Measurements from ENCODE around the gene ANGPTL2. TPM values are rescaled to one million over a fixed set of nuclear protein-coding genes. Genes with fewer than 3 reads are reported as not detected.

The ANGPTL2 gene
- total RNA-seq, 2 experiments from 2014 or later: not detected

- Histone ChIP-seq H3K4me3 (ENCODE audit: low read depth, low read length, poor library complexity, severe bottlenecking) (no peak overlapping the region), H3K4me2 (ENCODE audit: low read length) (no peak overlapping the region), H2AFZ (ENCODE audit: low read length) (no peak overlapping the region), H3K4me1 (ENCODE audit: insufficient read depth, low read length, poor library complexity, severe bottlenecking) (no peaks in the 10 kb centered on the region), H3K9me2 (ENCODE audit: insufficient read depth, low read length) (no peaks in the 10 kb centered on the region), H3K79me2 (ENCODE audit: insufficient read depth, low read depth, low read length) (no peaks in the 10 kb centered on the region), H4K20me1 (ENCODE audit: insufficient read depth, low read length) (no peaks in the 10 kb centered on the region), H3K27ac (ENCODE audit: low read depth, low read length, poor library complexity, severe bottlenecking) (no peak overlapping the region), H3K36me3 (ENCODE audit: insufficient read depth, low read length) (no peaks in the 10 kb centered on the region), H3K9me3 (ENCODE audit: low read length) (no peaks in the 10 kb centered on the region)
- ChIA-PET POLR2A (no interaction called here), CTCF (ENCODE audit: unreplicated experiment) (interaction anchor here (0.6 kb wide), 1 partner anchor 1829 kb away, joined by 3 read pairs; no protein-coding TSS in a partner anchor)
- no TSS peak for BruUV-seq (replicated peaks)
- TF ChIP-seq, protein P1, sequence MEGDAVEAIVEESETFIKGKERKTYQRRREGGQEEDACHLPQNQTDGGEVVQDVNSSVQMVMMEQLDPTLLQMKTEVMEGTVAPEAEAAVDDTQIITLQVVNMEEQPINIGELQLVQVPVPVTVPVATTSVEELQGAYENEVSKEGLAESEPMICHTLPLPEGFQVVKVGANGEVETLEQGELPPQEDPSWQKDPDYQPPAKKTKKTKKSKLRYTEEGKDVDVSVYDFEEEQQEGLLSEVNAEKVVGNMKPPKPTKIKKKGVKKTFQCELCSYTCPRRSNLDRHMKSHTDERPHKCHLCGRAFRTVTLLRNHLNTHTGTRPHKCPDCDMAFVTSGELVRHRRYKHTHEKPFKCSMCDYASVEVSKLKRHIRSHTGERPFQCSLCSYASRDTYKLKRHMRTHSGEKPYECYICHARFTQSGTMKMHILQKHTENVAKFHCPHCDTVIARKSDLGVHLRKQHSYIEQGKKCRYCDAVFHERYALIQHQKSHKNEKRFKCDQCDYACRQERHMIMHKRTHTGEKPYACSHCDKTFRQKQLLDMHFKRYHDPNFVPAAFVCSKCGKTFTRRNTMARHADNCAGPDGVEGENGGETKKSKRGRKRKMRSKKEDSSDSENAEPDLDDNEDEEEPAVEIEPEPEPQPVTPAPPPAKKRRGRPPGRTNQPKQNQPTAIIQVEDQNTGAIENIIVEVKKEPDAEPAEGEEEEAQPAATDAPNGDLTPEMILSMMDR (conservative IDR thresholded peaks at IDR 0.05; ENCODE audit: low read length): no peak
- no peak for TF ChIP-seq EZH2phosphoT487 (IDR thresholded peaks at IDR 0.05; ENCODE audit: borderline replicate concordance, low read depth, low read length)
- DNase-seq (ENCODE audit: low spot score): no peak
- intact Hi-C loops (cut with micrococcal nuclease; ENCODE audit: unreplicated experiment): no loop called here
Observed at GRCh38 chr9:127104581-127105311, 17.7 kb downstream of the ANGPTL2 start.

DNA sequence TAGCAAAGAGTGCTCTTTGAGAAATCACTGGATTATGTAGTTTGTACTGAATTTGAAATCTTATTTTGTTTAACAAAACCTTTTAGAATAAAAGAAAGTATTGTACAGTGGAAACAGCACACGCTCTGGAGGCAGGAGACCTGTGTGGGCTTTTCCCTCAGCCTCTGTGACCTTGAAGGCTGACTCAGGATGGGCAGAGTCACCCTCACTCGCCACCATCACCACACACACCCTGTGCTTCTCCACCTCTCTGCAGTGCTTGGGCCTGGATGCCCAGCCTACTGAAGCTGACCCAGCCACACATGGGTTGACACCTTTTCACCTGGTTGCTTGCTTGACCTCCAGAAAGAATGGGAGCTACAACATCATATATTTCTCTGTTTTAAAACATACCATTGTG lies 19.6 kb downstream of the ANGPTL2 start:
- H3K36me3 ChIP-seq (ENCODE audit: insufficient read depth, low read length): no peaks in the 10 kb centered on the region
- H2AFZ ChIP-seq (ENCODE audit: low read length): no peak overlapping the region
- ChIA-PET POLR2A (no interaction called here), CTCF (ENCODE audit: unreplicated experiment) (interaction anchor here (0.6 kb wide), 1 partner anchor 10 kb away, joined by 3 read pairs; no protein-coding TSS in a partner anchor)
- no peaks in the 10 kb centered on the region for H3K4me1 ChIP-seq (ENCODE audit: insufficient read depth, low read length, poor library complexity, severe bottlenecking)
- H3K4me3 ChIP-seq (ENCODE audit: low read depth, low read length, poor library complexity, severe bottlenecking): no peak overlapping the region
- intact Hi-C loops (cut with micrococcal nuclease; ENCODE audit: unreplicated experiment): no loop called here
- no peaks in the 10 kb centered on the region for H3K79me2 ChIP-seq (ENCODE audit: insufficient read depth, low read depth, low read length)
- no peak for DNase-seq (ENCODE audit: low spot score)
- H3K4me2 ChIP-seq (ENCODE audit: low read length): no peak overlapping the region
- BruUV-seq (replicated peaks): no TSS peak
- no peaks in the 10 kb centered on the region for H3K9me3 ChIP-seq (ENCODE audit: low read length)
- no peak overlapping the region for H3K27ac ChIP-seq (ENCODE audit: low read depth, low read length, poor library complexity, severe bottlenecking)
- TF ChIP-seq EZH2phosphoT487 (IDR thresholded peaks at IDR 0.05; ENCODE audit: borderline replicate concordance, low read depth, low read length): no peak
- TF ChIP-seq, protein P1 (conservative IDR thresholded peaks at IDR 0.05; ENCODE audit: low read length): no peak
- no peaks in the 10 kb centered on the region for H4K20me1 ChIP-seq (ENCODE audit: insufficient read depth, low read length)
- H3K9me2 ChIP-seq (ENCODE audit: insufficient read depth, low read length): no peaks in the 10 kb centered on the region

GRCh38 chr9:127102176-127102575 lies 20.3 kb downstream of the ANGPTL2 start:
- H3K27ac ChIP-seq (ENCODE audit: low read depth, low read length, poor library complexity, severe bottlenecking): no peak overlapping the region
- H3K9me2 ChIP-seq (ENCODE audit: insufficient read depth, low read length): no peaks in the 10 kb centered on the region
- H3K4me1 ChIP-seq (ENCODE audit: insufficient read depth, low read length, poor library complexity, severe bottlenecking): no peaks in the 10 kb centered on the region
- no peaks in the 10 kb centered on the region for H3K9me3 ChIP-seq (ENCODE audit: low read length)
- intact Hi-C loops (cut with micrococcal nuclease; ENCODE audit: unreplicated experiment): no loop called here
- H3K4me3 ChIP-seq (ENCODE audit: low read depth, low read length, poor library complexity, severe bottlenecking): no peak overlapping the region
- no peaks in the 10 kb centered on the region for H4K20me1 ChIP-seq (ENCODE audit: insufficient read depth, low read length)
- no peaks in the 10 kb centered on the region for H3K36me3 ChIP-seq (ENCODE audit: insufficient read depth, low read length)
- BruUV-seq (replicated peaks): no TSS peak
- POLR2A ChIA-PET: no interaction called here
- DNase-seq (ENCODE audit: low spot score): no peak
- H3K4me2 ChIP-seq (ENCODE audit: low read length): no peak overlapping the region
- H3K79me2 ChIP-seq (ENCODE audit: insufficient read depth, low read depth, low read length): no peaks in the 10 kb centered on the region
- CTCF ChIA-PET (ENCODE audit: unreplicated experiment): no interaction called here
- TF ChIP-seq, protein P1 (conservative IDR thresholded peaks at IDR 0.05; ENCODE audit: low read length): no peak
- no peak for TF ChIP-seq EZH2phosphoT487 (IDR thresholded peaks at IDR 0.05; ENCODE audit: borderline replicate concordance, low read depth, low read length)
- no peak overlapping the region for H2AFZ ChIP-seq (ENCODE audit: low read length)
